DMS 273 treated with DMSO at 0.1 percent for 48 hours (cell line): ENCODE measurements around the gene OPN1LW.
"Not testable (repeated sequence)": the region's sequence is repeated elsewhere in the genome, so short reads cannot be mapped to it uniquely, and the experiment has no call there.

Experiments
- DNase-seq: peaks from one replicate; lab custom pipeline; 2025; lab: John Stamatoyannopoulos, UW

OPN1LW gene

GRCh38 chrX:154144010-154144409 is at the start of gene OPN1LW:
Gene OPN1LW, plus strand, starts transcription at chrX:154144243. Its CDS starts 41 bp downstream, at chrX:154144284.
- DNase-seq, result not testable (repeated sequence)

DNA sequence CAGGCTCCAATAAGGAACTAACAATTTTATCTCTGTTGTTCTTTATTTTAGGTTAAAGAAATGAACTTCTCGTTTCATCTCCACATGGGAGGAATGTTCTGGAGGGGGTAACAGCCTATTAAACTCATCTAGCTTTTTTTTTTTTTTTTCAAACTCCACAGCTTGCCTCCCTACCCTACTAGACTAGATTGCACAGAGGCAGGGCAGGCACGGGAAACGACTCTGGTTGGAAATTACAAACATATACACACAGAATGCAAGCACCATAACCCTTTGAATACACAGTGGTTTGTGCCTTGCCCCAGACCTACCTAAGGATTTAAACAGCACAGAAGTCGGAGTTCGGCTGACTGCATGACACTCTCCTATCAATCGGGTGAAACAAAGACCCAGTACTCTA is 49.2 kb upstream of the OPN1LW start:
- no peak for DNase-seq

GRCh38 chrX:154096140-154097002 is 47.7 kb upstream of the OPN1LW start:
- no peak for DNase-seq

DNA sequence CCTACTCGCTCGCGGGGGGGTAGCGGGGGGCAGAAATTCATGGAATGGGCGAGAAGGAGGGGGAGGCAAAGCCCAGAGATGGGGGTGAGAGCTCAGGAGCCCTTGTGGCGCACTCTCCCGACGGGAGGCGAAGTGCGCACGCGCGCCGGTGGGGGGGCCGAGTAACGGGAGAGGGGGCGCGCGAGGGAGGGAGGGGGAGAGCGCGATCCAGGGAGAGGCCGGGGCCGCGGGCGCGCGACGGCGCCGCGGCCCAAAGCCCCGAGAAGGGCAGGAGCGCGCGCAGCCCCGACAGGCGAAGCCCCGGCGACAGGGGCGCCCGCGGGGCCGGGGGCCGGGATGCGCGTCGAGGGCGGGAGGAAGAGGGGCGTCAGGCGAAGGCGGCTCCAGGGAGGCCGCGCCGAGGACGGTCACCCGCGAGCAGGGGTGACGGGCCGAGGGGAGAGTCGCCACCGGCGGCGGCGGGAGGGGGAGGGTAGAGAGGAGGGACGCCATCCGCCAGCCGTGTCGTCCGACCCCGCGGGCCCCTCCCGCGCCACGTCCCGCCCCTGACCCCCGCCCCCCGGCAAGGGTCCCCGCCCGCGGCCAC is 46.9 kb upstream of the OPN1LW start:
- DNase-seq, result peak; percentile 25

- DNase-seq, result peak; percentile 87
These were observed 46.2 kb upstream of the OPN1LW start, which contains the start of gene MECP2 for GRCh38 chrX:154097589-154098541. Gene MECP2, minus strand, starts transcription at chrX:154097717.

- DNase-seq, result no peak
These were observed 45.5 kb upstream of the OPN1LW start for GRCh38 chrX:154098551-154098950.

GRCh38 chrX:154113729-154114128 is 30.3 kb upstream of the OPN1LW start:
- DNase-seq, result no peak

- DNase-seq, result no peak
These were observed 29.4 kb upstream of the OPN1LW start for GRCh38 chrX:154114652-154115051.

DNA sequence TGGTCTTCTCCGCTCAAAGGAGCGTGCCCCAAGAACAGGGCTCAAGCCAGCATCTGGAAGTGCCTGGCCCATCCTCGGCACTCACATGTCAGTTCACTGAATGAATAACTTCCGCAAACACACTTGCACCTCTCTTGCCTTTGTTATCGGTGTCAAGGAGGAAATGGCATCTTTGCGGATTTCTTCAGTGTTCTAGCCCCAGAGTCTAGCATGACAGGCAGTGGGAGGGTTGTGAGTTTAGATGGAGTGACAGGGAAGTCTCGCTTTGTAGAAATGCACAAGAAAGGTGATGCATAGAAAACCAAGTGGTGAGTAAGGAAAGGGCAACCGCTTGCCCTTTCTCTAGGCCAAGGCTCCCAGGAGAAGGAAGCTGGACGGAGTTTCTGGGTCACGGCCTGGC is 29.0 kb upstream of the OPN1LW start:
- DNase-seq, result no peak

DNA sequence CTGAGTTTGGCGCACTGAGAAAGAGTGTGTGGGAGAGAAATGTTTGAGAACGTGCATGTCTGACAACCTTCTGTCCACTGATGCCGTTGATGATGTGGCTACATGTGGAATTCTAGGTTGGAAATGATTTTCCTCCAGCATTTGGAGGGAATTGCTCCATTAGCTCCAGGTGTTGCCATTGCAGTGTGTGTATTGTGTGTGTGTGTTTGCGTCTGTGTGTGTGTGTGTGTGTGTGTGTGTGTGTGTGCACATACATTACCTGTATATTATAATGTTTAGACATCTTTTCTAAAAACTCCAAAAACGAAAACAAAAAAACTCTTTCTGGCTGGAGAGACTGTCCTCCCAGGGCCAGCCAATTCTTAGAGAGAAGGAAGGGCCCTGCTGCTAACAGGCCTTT is 28.3 kb upstream of the OPN1LW start:
- no peak for DNase-seq

DNA sequence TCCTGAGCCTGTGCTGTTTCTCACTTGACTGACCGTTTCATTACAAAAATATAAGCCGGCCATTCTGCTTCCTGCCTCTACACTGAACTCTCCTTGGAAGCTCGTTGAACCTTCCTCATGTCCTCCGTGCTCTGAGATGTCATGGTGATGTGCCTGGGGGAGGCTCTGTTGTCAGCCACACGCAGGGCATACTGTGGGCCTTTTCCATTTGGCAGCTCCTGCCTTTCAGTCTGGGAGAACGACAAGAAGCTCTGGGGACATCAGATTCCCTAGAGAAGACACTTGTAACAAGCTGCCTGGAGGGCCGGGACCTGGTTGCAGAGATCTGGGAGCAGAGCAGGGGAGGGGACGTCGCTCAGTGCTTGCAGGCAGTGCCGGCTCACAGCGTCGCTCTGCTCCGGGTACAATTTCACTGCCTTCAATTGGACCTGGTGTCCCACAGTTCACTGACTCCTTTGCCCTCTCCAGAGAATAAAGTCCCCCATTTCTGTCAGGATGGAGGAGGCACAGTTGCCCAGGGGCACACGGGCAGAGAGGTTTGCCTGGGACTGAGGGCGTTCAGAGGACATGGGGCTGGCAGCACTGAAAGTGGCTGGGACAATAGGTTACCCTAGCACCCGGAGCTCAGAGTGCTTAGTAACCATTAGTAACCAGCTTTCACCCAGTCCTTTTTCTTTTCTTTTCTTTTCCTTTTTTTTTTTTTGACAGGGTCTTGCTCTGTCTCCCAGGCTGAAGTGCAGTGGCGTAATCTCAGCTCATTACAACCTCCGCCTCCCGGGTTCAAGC is 27.4 kb upstream of the OPN1LW start:
- no peak for DNase-seq

DNA sequence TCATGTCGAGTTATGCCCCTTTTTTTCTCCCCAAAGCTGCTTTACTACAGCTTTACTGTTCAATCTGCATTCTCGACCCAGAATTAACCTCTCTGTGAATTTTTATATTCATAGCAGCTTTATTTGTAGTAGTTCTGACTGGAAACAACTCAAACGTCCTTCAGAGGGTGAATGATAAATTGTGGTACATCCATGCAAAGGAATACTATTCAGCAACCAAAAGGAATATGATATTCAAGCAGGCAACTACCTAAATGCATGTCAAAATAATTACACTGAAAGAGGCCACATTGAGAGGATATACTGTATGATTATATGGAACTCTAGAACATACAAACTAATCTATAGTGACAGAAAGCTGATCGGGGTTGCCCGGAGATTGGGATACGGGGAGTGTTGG is 26.5 kb upstream of the OPN1LW start:
- DNase-seq, result no peak

- DNase-seq, result no peak
These were observed 23.5 kb upstream of the OPN1LW start for GRCh38 chrX:154120567-154120966.

DNA sequence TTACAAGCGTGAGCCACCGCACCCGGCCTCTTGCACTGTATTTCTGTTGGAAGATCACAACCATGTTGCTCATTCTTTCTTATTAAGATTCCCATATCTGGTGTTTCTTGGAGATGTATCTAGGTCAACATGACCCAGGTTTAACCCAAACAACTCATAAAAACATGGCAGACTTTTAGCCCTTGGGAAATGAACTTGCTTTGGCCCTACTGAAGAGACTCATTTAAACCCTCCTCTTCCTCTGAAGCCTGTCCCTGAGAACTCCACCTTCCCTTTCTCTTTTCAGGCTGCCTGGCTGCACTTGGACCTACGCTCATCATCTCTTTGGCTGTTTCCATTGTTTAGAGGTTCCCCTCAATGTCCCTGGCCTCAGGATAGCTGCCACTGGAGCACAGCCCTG is 22.8 kb upstream of the OPN1LW start:
- DNase-seq, result no peak

DNA sequence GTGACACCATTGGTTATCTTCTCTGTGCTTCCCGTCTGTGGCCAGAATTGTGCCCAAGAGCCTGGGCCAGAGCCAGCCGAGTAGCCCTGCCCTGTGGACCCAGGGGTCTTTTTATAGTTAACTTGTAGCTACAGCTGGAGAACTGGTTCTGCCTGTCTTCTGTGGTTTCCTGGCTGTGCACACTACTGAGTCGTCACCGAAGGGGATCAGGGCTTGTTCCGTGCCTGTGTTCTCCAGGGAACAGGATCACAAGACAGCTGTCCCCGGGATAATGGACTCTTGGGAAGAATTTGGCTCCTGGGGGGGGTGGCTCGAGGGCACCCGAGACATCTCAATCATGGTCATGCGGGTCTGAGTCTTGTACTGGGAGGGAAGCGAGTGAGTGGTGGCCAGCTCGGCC is 22.1 kb upstream of the OPN1LW start:
- no peak for DNase-seq

DNA sequence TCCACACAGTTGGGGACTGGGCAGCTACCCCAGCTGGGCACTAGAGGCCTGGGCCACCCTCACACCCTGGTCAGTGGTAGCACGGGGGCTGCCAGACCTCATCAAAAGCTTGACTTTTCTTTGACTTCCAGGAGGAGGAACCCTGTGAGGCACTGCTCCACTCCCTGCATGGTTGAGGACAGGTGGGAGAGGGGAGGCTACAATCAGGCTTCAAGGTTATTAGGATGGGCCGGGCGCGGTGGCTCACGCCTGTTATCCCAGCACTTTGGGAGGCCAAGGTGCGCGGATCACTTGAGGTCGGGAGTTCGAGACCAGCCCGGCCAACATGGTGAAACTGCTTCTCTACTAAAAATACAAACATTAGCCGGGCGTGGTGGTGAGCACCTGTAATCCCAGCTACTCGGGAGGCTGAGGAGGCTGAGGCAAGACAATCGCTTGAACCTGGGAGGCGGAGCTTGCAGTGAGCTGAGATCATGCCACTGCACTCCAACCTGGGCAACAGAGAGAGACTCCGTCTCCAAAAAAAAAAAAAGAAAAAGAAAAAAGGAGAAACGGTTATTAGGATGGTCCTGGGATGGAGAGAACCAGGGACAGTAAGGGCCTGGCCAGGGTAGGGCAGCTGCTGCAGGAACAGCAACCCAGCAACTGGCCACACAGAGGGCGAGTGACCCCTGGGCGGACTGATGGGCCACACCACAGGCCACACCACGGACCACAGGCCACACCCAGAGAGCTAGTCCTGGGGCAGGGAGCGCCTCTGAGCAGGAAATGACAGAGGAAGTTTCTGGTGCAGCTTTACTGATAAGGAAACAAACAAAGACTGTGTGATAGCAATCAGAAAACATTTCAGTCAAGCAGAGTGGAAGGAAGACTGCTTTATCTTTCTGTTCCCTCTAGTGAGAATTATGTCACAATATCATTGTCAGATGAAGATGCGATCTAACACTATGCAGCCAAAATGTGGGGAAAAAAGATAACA is 20.5 kb upstream of the OPN1LW start:
- DNase-seq, result no peak

GRCh38 chrX:154125391-154126040 is 18.5 kb upstream of the OPN1LW start:
- no peak for DNase-seq

DNA sequence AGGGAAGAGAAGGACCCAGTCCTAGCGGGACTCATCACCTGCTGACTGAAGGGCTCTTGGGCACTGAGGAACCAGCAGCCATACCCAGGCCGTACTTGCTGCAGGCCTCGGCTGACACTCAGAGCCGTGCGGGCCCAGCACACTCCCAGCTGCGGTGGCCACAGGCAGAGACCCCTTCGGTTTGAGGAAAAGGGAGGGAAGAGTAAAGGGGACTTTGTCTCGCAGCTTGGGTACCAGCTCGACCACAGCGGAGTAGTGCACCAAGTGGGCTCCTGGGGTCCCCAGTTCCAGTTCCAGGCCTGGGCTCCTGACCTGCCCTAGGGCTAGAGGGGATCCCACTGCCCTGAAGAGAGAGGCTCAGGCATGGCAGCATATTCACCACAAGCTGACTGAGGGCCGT is 17.9 kb upstream of the OPN1LW start:
- DNase-seq, result no peak

GRCh38 chrX:154131955-154132354 is 12.1 kb upstream of the OPN1LW start:
- no peak for DNase-seq

DNA sequence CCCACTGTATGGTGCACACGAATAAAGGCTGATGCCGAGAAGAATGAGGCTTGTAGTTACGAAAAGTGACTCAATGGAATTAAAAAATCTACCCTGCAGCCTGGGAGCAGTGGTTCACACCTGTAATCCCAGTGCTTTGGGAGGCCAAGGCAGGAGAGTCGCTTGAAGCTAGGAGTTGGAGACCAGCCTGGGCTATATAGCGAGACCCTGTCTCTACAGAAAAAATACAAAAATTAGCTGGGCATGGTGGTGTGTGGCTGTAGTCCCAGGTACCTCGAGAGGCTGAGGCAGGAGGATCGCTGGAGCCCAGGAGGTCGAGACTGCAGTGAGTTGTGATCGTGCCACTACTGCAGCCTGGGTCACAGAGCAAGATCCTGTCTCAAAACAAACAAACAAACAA is 11.7 kb upstream of the OPN1LW start:
- DNase-seq, result no peak
